ENCODE data around the gene BRIP1. TPM values are rescaled to one million over a fixed set of nuclear protein-coding genes. Genes with fewer than 3 reads are reported as not detected.
A peak's percentile ranks its signal among the peaks of the same experiment; 100 is the strongest.

BRIP1 gene
- total and polyA plus RNA-seq, 10 of the 15 experiments (the other 5 are each of a cell fraction or from before 2014, with no cell fraction given), result 4.0 to 24.2 (median 12.8) TPM

- no peak for TF ChIP-seq ZBTB4 (CRISPR knock-in tag; IDR thresholded peaks at IDR 0.05)
- no peak for TF ChIP-seq ELK1 (IDR thresholded peaks at IDR 0.05; ENCODE audit: low read depth, low read length)
- TF ChIP-seq USF1 (IDR thresholded peaks at IDR 0.05; ENCODE audit: borderline replicate concordance, extremely low read length, insufficient read depth, low read depth, low read length), result no peak
- peak; percentile 80; the same call in 1 of the 2 replicates for TF ChIP-seq NFXL1 (IDR thresholded peaks at IDR 0.05; ENCODE audit: borderline replicate concordance)
- TF ChIP-seq CEBPZ (IDR thresholded peaks at IDR 0.05; ENCODE audit: low read depth, low read length), result no peak
- TF ChIP-seq PAX5 (IDR thresholded peaks at IDR 0.05; ENCODE audit: borderline replicate concordance, low read depth, low read length), result no peak
- TF ChIP-seq BRCA1 (IDR thresholded peaks at IDR 0.05; ENCODE audit: low read depth, low read length), result no peak
- TF ChIP-seq ESRRA (IDR thresholded peaks at IDR 0.05; ENCODE audit: low read length), result no peak
- TF ChIP-seq ZBED1 (IDR thresholded peaks at IDR 0.05; ENCODE audit: borderline replicate concordance), result no peak
- peak; percentile 27; the same call in 1 of the 2 replicates for TF ChIP-seq RB1 (IDR thresholded peaks at IDR 0.05; ENCODE audit: borderline replicate concordance)
- no peak for TF ChIP-seq SIN3A (IDR thresholded peaks at IDR 0.05; ENCODE audit: low read depth, low read length)
- TF ChIP-seq RELA (IDR thresholded peaks at IDR 0.05; ENCODE audit: borderline replicate concordance, partially characterized antibody), result no peak
- TF ChIP-seq REST (IDR thresholded peaks at IDR 0.05; ENCODE audit: low read depth, low read length), result no peak
- TF ChIP-seq HDAC6 (IDR thresholded peaks at IDR 0.05; ENCODE audit: unreplicated experiment), result no peak
- no peak for TF ChIP-seq HDAC2 (IDR thresholded peaks at IDR 0.05)
- TF ChIP-seq JUND (IDR thresholded peaks at IDR 0.05; ENCODE audit: low read depth, low read length), result no peak
Observed at GRCh38 chr17:61822326-61823285, 40.7 kb downstream of the BRIP1 start (continued).
